ENCODE data around the gene SH3PXD2B. TPM values are rescaled to one million over a fixed set of nuclear protein-coding genes. Genes with fewer than 3 reads are reported as not detected.

SH3PXD2B gene
- total and polyA plus RNA-seq, 2 of the 13 experiments (the other 11 are each of a cell fraction or from before 2014, with no cell fraction given): 3.4 to 4.6 TPM

DNA sequence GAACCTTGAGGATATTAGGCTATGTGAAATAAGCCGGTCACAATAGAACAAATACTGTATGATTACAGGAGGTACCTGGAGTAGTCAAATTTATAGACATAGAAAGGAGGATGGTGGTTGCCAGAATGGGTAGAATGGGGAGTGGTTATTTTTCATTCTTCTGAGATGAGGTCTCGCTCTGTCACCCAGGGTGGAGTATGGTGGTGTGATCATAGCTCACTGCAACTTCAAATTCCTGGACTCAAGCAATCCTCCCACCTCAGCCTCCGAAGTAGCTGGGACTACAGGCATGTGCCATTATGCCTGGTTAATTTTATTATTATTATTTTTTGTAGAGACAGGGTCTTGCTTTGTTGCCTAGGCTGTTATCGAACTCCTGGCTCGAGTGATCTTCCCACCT lies 27.1 kb downstream of the SH3PXD2B start (continued):
- TF ChIP-seq ZNF138 (CRISPR knock-in tag; IDR thresholded peaks at IDR 0.05; ENCODE audit: low read depth) (no peak), MBD4 (IDR thresholded peaks at IDR 0.05; ENCODE audit: borderline replicate concordance, low read length) (no peak), POGZ (CRISPR knock-in tag; IDR thresholded peaks at IDR 0.05) (no peak), ZEB1 (IDR thresholded peaks at IDR 0.05; ENCODE audit: insufficient replicate concordance, low read depth) (no peak)

DNA sequence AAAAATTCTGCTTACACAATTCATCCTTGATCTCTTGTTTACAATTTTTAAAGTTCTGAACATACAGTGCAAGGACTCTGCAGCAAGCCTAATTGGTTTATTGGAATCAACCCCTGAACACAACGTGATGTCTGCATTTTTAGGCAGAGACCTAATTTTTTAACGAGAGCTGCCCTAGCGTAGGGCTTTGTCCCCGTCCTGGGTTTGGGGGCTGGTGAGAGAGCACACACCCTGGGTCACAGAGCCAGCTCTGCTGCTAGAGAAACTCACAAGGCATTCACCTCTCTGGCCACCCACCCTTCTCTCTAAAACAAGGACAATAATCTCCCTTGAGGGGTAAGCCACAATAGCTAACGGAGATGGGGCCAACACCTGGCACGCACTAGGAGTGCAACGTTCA lies 28.2 kb downstream of the SH3PXD2B start:
- H3K9me3 ChIP-seq (ENCODE audit: low read length): no peaks in the 10 kb centered on the region
- CTCF ChIA-PET (ENCODE audit: low intra/inter-chr PET ratio, low total read pairs): no interaction called here
- H3K4me2 ChIP-seq (ENCODE audit: low read depth, low read length): no peak overlapping the region
- TF ChIP-seq DPF2 (CRISPR knock-in tag; IDR thresholded peaks at IDR 0.05; ENCODE audit: borderline replicate concordance, low read depth) (no peak), MTA1 (CRISPR knock-in tag; IDR thresholded peaks at IDR 0.05; ENCODE audit: borderline replicate concordance) (no peak)
- intact Hi-C loops (cut with micrococcal nuclease; ENCODE audit: unreplicated experiment): no loop called here
- WGBS (ENCODE audit: low lambda C conversion rate): 74% methylated on average over 7 of the region's 7 CpGs
- no peak for FAIRE-seq
- H3K27ac ChIP-seq (ENCODE audit: extremely low read length, insufficient read depth, low read length): no peak overlapping the region
- H3K79me2 ChIP-seq (ENCODE audit: insufficient read depth, low read length): no peaks in the 10 kb centered on the region
- no peak for ATAC-seq
- H4K20me1 ChIP-seq (ENCODE audit: insufficient read depth, low read length): no peaks in the 10 kb centered on the region
- H2AFZ ChIP-seq (ENCODE audit: low read length): no peak overlapping the region
- no peak overlapping the region for H3K9ac ChIP-seq (ENCODE audit: insufficient read depth, low read depth, low read length)
- no peak for DNase-seq (ENCODE audit: low spot score)
- in situ Hi-C loops (cut with HindIII; ENCODE audit: extremely low pct_ligation_motif_present, low pct_unique_long_range_greater_than_20kb): no loop called here
- no peak overlapping the region for H3K4me3 ChIP-seq (replicated peaks in 1 of 3; ENCODE audit: insufficient read depth in 1 of 3, low read depth in 2 of 3, low read length in 3 of 3)
- POLR2A ChIA-PET: interaction anchor here (0.8 to 1.3 kb wide), 2 partner anchors 11 to 12 kb away, joined by 3 to 6 read pairs; no protein-coding TSS in a partner anchor
- no TSS peak for BruUV-seq (replicated peaks)
- no peaks in the 10 kb centered on the region; a peak in 1 of 5 replicates for H3K36me3 ChIP-seq (replicated peaks in 1 of 2; ENCODE audit: control insufficient read depth in 1 of 2, insufficient read depth in 2 of 2, low read length in 2 of 2)
- H3K4me1 ChIP-seq (ENCODE audit: insufficient read depth, low read length): peaks cover 46% of the 10 kb centered on the region
- H3K27me3 ChIP-seq (ENCODE audit: control insufficient read depth in 1 of 2, insufficient read depth in 2 of 2, low read length in 2 of 2): no peaks in the 10 kb centered on the region

DNA sequence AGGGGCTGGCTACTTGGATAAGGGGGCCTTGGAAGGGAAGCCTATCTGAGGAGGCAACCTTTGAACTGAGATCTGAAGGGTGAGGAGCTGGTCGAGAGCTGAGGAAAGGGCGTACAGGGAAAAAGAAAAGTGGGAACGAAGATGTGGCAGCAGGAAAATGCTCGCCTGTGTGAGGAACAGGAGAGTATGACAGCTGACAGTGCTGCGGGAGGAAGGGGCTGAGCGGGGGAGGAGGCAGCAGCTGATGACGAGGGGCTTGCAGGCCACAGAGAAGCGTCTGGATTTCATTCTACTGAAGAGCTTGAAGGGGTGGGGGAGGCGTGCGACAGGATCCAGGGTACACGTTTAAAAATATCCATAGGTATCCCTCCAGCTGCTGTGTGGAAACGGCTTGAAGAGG lies 28.9 kb downstream of the SH3PXD2B start:
- H3K27me3 ChIP-seq (ENCODE audit: control insufficient read depth in 1 of 2, insufficient read depth in 2 of 2, low read length in 2 of 2): no peaks in the 10 kb centered on the region
- POLR2A ChIA-PET: interaction anchor here (0.8 to 1.3 kb wide), 2 partner anchors 11 to 13 kb away, joined by 3 to 6 read pairs; no protein-coding TSS in a partner anchor
- FAIRE-seq (no peak), ATAC-seq (no peak), DNase-seq (ENCODE audit: low spot score) (no peak)
- no peak overlapping the region for H3K9ac ChIP-seq (ENCODE audit: insufficient read depth, low read depth, low read length)
- in situ Hi-C loops (cut with HindIII; ENCODE audit: extremely low pct_ligation_motif_present, low pct_unique_long_range_greater_than_20kb): no loop called here
- intact Hi-C loops (cut with micrococcal nuclease; ENCODE audit: unreplicated experiment): no loop called here
- H3K4me2 ChIP-seq (ENCODE audit: low read depth, low read length): no peak overlapping the region
- H3K9me3 ChIP-seq (ENCODE audit: low read length): no peaks in the 10 kb centered on the region
- no peak overlapping the region for H2AFZ ChIP-seq (ENCODE audit: low read length)
- no peaks in the 10 kb centered on the region for H3K79me2 ChIP-seq (ENCODE audit: insufficient read depth, low read length)
- WGBS (ENCODE audit: low lambda C conversion rate): 88% methylated on average over 12 of the region's 12 CpGs
- CTCF ChIA-PET (ENCODE audit: low intra/inter-chr PET ratio, low total read pairs): no interaction called here
- H3K36me3 ChIP-seq (replicated peaks in 1 of 2; ENCODE audit: control insufficient read depth in 1 of 2, insufficient read depth in 2 of 2, low read length in 2 of 2): no peaks in the 10 kb centered on the region; a peak in 1 of 5 replicates
- no TSS peak for BruUV-seq (replicated peaks)
- no peak overlapping the region for H3K27ac ChIP-seq (ENCODE audit: extremely low read length, insufficient read depth, low read length)
- no peak overlapping the region for H3K4me3 ChIP-seq (replicated peaks in 1 of 3; ENCODE audit: insufficient read depth in 1 of 3, low read depth in 2 of 3, low read length in 3 of 3)
- H4K20me1 ChIP-seq (ENCODE audit: insufficient read depth, low read length): no peaks in the 10 kb centered on the region
- H3K4me1 ChIP-seq (ENCODE audit: insufficient read depth, low read length): peaks cover 52% of the 10 kb centered on the region
- TF ChIP-seq RFX5 (IDR thresholded peaks at IDR 0.05; ENCODE audit: low read depth, low read length): no peak
- no peak for TF ChIP-seq FOXP1 (IDR thresholded peaks at IDR 0.05)
- no peak for TF ChIP-seq FOXP1 (CRISPR knock-in tag; IDR thresholded peaks at IDR 0.05)
- no peak for TF ChIP-seq THAP9 (CRISPR knock-in tag; IDR thresholded peaks at IDR 0.05; ENCODE audit: borderline replicate concordance)
- TF ChIP-seq PRMT3 (CRISPR knock-in tag; IDR thresholded peaks at IDR 0.05; ENCODE audit: borderline replicate concordance, low read depth): no peak
- no peak for TF ChIP-seq ZNF746 (CRISPR knock-in tag; IDR thresholded peaks at IDR 0.05)
- no peak for TF ChIP-seq TAF1 (CRISPR knock-in tag; IDR thresholded peaks at IDR 0.05)
- TF ChIP-seq ZNF737 (CRISPR knock-in tag; IDR thresholded peaks at IDR 0.05; ENCODE audit: borderline replicate concordance): no peak
- no peak for TF ChIP-seq ZNF781 (CRISPR knock-in tag; IDR thresholded peaks at IDR 0.05; ENCODE audit: borderline replicate concordance, not compliant biosample characterization)
